GDM1 (cell line): ENCODE results near the gene CFAP53.
"Not testable (repeated sequence)": the region's sequence is repeated elsewhere in the genome, so short reads cannot be mapped to it uniquely, and the experiment has no call there.

ENCODE experiments used
- DNase-seq: peaks from one replicate; lab custom pipeline; 2025; lab: John Stamatoyannopoulos, UW

The CFAP53 gene, protein sequence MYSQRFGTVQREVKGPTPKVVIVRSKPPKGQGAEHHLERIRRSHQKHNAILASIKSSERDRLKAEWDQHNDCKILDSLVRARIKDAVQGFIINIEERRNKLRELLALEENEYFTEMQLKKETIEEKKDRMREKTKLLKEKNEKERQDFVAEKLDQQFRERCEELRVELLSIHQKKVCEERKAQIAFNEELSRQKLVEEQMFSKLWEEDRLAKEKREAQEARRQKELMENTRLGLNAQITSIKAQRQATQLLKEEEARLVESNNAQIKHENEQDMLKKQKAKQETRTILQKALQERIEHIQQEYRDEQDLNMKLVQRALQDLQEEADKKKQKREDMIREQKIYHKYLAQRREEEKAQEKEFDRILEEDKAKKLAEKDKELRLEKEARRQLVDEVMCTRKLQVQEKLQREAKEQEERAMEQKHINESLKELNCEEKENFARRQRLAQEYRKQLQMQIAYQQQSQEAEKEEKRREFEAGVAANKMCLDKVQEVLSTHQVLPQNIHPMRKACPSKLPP

DNA sequence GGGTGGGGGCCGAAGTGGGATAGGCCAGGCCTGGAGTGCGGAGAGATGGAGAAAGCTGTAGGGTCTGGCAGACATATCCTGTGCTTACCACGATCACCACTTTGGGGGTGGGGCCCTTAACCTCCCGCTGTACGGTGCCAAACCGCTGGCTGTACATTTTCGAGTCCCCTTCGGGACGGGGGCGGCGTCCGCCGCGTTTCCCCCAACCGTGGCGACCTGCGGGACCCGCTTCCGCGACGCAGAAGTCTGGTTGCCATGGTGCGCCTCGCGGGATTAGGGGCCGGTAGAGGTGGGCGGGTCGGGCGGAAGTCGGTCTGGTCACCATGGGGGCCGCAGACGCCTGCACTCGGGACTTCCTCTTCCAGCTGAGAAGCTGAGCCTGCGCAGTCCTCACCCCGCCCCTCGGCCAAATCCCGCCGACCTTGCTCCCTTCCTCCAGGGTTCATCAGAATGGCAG lies at the start of gene CFAP53:
Gene CFAP53, minus strand, starts transcription at position 248 of the 457 bp plus-strand sequence. Its CDS starts 91 bp downstream, at position 157.
- peak; percentile 79 for DNase-seq

DNA sequence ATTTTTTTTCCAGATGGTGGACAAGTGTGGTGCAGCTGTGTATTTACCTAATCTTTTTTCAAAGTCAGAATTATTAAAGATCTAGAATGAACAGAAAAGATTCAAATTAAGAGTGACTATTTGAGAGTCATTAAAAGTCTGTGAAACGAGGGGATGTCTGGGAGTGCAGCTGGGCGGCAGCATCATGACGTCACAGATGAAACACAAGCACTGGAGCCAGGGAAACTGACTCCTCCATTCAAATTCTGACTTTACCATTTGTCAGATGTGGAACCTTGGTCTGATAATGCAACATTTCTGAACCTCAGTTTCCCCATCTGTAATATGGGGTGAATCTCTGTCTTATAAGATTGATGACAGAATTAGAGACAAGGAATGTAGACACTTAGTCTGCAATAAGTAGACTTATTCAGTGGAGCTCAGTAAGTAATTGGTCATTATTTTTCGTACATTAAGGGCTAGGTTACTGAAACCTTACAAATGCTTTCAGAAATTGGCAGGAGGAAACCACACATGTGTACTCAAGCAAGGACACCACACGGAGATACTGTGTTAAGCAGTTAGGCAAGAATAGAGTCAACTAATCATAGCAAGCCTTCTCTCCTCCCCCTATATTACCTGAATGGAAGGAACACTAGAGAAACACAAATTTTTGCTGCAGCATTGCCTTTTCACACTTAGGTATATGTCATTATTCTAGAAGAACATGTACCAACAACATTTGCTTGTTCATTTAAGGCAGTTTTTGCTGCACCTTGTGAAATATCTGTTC lies 49.0 kb upstream of the CFAP53 start:
- DNase-seq: no peak

DNA sequence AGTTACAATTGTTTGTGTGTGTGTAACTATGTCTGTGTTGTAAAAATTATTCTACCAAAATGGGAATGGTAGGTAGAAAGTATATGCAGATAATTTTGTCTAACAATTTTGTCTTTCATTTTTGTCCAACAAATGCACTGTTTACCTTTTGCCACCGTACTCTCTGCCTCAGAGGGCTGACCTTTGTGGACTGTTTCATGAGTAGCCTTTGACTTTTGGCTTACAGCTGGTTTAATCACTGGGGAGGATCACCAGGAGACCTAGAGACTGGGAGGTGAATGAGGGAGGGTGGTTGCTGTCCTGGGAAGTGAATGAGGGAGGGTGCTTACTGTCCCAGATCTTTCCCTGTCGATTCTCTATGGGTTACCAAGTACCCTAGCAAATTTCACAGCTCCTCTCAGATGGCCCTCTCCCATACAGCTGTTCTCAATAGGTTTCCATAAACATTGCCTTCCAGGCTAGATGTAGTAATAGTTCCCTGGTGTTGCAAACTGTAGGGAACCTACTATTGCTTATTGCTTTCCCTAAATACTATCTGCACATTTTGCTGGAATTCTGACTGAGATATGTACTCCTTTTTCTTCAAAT lies 47.7 kb upstream of the CFAP53 start:
- no peak for DNase-seq

DNA sequence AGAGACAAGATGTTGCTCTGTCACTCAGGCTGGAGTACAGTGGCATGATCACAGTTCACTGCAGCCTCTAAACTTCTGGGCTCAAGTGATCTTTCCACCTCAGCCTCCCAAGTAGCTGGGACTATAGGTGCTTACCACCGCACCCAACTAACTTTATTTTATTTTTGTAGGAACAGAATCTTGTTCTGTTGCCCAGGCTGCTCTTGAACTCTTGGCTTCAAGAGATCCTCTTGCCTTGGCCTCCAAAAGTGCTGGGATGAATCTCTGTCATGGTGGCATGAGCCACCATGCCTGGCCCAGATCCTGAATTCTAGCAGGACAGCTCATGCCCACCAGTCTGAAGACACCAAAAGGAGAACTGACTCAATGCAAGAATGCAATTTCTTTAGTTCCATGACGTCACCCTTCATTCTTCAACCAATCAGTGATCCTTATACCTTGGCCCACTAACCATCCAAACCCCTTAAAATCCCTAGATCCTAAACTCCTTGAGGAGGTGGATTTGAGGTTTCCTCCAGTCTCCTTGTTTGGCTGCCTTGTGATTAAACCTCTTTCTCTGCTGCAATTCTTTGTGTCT lies 46.8 kb upstream of the CFAP53 start:
- DNase-seq: no peak

DNA sequence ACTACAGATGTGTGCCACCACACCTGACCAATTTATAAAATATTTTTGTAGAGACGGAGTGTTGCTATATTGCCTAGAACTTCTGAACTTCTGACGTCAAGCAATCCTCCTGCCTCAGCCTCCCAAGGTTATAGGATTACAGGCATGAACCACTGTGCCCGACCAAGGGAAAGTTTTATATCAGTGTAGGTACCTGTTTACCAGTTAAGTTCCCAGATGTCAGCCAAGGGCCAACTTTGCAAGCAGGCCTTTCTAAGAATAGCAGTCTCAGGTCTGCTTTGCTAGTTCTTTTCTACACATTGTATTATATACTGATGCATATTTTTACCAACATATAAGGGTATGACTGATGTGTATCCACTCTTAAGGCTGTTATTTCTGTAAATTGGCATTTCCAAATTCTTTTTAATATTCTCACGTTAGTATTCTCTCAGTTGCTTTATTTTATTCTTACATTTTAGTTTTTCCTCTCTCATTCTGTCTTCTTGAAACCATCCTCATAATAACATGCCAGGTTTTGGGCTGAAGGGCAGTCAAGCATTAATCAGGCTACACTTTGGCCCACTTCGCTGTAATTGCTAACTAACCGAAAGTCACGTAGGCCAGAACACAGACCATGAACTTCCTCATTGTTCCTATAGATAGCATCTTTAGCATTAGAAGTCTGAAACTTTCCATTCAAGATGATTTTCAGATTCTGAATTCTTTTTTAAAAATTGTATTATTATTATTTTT lies 46.2 kb upstream of the CFAP53 start:
- no peak for DNase-seq

DNA sequence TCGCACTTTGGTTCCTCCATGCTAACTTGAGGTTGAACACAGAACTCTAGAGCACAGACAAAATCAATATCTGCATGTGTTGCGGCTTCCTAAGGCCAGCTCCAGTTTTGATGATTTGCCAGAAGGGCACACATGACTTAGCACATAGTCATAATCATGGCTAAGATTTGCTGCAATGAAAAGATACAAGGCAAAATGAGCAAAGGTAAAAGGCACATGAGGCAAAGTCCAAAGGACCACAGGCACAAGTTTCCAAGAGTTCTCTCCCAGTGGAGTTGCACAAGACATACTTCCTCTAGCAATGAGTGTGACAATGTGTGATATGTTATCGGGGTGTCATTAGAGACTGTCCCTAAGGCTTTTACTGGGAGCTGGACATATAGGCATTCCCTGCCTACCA lies 45.4 kb upstream of the CFAP53 start:
- DNase-seq: no peak

DNA sequence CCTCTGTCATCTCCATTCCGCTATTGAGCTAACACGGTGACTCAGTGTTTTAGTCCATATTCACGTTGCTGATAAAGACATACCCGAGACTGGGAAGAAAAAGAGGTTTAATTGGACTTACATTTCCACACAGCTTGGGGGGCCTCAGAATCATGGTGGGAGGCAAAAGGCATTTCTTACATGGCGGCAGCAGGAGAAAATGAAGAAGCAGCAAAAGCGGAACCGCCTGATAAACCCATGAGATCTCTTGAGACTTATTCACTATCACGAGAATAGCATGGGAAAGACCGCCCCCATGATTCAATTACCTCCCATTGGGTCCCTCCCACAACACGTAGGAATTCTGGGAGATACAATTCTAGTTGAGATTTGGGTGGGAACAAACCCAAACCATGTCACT lies 43.8 kb upstream of the CFAP53 start:
- DNase-seq: no peak

DNA sequence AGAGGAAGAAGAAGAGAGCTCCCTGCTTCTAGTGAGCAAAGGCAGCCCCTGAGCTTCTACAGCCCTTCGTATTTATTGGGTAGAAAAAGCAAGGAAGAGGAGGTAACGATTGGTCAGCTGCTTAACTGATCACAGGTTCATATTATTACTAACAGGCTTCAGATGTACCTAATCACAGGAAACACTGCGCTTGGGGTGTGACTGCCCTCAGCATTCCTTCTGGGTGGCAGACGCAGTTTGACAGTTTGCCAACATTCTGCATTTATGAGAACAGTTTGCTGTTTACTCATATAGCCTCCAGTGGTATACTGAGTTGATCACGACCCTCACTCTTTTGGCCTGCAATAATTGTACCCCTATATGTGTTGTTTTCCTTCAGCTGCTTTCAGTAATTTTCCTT lies 42.6 kb upstream of the CFAP53 start:
- not testable (repeated sequence) for DNase-seq

DNA sequence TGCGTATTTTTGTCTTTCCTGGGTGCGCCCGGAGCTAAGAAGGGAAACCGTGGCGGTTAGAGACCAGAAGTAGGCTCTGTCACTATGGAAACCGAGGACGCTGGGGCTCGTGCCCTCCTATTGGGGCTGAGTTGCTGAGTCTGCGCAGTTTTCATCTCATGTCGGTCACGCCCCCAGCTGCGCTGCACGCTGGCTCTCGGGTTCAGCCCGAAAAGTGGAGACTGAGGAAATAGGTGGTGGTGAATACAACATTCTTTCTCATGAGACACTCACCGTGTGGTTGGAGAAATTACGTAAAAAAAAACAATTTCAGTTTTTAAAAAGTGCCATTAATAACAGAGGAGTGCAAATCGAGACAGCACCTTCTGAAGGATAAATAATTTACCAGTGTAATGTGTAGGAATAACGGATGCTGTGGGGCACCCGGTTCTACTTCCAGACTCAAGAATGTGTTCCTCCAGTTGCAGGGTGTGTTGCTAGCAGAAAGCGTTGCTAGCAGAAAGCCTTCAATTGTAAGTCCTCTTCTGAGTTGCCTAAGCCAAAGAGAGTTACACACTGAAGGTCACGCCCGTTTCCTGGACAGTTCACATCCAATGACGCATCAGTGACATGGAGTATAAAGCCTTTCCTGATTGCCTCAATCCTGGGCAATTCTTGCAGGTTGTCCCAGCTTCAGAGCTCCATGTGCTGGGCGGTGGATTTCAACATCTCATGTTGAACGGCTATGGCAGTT lies 41.6 kb upstream of the CFAP53 start:
- DNase-seq: peak; percentile 68

DNA sequence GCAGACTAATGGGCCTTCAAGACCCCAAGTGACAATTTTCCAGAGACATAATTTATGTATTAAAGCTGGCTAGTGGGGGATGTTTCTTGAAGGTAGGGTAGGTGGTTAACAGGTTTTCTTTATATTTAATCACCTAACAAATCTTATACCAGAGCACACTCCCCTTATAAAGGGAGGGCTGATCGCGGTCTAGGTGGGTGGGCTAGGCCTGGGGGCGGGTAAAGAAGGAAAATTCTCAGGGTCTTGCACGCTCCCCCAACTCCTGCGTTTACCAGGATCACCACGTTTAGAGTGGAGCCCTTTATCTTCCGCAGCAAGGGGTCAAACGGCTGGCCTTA lies 41.1 kb upstream of the CFAP53 start:
- DNase-seq: no peak

DNA sequence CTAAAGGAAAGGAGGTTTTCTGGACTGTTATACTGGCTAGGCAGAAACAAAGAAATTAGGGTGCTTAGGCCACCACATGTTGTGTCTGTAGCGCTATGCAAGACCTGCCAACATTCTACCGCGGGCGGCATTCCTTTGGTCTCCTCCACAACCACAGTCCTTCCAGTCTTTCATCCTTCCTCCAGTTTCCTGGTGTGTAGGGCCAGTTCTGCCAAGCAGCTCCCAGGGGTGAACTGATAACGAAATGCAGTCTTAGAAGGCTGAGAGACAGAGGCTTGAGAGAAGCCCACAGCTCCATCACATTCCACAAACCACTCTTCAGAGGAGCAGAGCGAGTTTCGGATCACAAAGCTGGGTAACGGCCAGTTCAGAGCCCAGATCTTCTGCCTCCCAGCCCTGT lies 40.6 kb upstream of the CFAP53 start:
- no peak for DNase-seq

DNA sequence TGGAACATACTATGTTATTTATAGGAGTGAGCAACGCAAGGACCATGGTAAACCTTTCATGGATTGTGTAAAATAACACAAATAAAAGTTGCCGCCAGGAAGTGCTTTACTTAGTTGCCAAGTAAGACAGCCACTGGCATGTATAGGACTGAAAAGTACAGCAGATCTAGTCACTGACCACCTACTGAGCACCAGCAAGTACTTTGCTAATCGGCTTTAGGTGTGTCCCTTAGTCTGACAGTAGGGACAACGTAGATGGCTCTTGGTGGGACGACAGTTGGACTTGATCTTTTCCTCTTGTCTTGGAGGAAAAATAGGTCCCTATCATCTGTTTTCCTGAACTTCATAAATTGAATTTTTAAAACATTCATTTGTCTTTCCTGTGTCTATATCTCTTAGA lies 34.8 kb upstream of the CFAP53 start:
- no peak for DNase-seq

DNA sequence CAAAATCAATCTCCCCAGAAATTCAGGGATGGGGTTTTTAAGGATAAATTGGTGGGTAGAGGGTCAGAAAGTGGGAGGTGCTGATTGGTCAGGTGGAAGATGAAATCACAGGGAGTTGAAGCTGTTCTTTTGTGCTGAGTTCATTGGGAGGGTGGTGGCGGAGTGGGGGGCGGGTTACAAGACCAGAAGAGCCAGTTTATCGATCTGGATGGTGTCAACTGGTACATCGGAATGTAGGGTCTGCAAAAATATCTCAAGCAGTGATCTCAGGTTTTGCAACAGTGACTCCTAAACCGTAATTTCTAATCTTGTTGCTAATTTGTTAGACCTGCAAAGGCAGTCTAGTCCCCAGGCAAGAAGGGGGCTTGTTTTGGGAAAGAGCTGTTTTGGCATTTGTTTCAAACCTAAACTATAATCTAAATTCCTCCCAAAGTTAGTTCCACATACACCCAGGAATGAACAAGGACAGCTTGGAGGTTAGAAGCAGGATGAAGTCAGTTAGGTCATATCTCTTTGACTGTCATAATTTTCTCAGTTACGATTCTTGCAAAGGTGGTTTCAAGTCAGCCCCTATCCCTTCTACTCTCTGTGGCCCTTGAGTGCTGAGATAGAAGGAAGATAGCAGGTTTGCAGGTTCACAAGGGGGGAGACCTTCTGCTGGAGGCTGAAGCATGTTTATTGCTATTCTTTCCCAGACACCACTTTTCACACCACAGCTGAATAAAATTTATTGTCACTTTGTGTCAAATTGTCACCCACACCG lies 33.5 kb upstream of the CFAP53 start:
- no peak for DNase-seq

DNA sequence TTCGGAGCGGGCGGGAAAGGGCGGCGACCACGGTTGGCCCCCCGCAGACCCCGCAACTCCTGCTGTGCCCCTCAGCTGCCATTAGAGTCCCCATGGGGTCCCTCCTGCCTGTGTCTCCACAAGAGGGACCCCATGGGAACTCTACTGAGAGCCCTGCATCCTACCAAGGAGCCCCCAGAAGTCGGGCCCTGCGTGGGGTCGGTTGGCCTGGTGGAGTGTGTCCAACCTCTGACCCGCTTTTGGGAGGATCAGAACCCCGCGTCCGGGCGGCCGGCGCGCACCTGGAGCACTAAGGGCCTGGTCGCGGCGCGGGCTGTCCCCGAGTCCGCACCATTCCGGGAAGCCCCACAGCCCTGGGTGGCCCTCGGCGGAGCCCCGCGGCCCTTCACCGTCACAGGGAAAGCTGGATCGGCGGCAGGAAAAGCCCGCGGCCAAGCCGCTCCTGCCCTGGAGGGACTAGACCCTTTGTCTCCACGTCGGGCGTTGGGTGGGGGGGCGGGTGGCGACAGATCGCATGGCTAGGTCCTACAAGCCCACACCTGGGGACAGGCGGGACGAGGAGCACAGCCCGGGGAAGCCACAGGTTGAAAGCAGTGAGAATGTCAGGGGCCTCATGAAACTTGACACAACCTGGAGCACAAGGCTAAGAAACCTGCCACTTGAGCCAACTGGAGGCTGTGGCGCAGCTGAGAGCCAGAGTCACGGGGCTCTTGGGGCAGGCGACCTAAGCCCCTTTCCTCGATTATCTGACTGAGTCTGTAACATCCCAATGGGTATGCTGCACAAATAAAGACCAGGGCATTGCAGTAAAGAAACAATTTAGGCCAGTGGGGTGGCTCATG lies 32.4 kb upstream of the CFAP53 start:
- DNase-seq: no peak

DNA sequence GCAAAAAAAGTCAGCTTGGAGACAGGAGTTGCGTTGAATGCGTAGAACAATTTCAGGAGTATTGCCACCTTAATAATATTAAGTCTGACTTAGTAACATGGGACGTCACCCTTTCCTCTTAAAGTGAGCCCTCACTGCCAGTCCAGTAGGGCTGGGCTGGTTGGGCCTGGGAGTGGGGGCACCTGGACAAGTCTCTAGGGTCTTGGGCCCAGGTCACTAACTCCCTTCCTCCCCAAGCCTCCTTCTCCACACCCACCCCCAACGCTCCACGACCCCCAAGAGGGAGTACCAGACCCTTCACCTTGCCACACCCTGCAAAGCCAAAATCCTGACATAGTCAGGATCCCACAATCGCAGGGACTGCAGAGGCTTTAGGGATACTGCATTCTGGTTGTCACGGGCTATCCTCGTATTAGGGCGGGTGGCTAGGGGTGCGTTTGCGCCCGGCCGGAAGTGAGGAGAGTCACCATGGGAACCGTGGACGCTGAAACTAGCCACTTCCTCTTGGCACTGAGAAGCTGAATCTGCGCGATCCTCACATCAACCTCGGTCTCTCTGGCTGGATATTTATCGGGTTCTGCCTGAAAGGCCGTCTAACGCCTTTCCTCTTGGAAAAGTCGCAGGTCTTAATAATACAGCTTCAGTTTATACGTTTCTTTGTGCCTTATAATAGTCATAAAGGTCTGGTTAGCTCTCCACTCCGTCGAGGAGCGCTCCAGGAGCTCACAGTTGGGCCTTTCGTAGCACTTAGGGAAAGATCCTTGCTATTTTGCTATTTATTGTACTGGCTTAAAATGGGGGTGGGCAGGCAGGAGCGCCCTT lies 31.5 kb upstream of the CFAP53 start:
- peak; percentile 12 for DNase-seq

DNA sequence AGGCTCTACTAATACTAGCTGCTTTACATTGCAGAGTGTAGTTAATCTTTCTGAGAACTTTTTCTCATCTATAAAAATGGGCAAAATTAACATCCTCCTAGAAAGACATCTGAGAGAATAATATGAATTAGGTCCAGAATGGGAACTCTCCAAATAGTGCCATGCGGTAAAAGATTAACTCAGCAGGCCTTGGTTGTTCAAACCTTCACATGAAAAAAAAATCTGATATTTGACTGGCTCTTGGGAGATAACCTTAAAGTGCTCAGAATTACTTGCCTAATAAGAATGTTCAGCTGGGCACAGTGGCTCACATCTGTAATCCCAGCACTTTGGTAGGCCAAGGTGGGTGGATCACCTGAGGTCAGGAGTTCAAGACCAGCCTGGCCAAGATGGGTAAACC lies 26.7 kb upstream of the CFAP53 start:
- DNase-seq: no peak

DNA sequence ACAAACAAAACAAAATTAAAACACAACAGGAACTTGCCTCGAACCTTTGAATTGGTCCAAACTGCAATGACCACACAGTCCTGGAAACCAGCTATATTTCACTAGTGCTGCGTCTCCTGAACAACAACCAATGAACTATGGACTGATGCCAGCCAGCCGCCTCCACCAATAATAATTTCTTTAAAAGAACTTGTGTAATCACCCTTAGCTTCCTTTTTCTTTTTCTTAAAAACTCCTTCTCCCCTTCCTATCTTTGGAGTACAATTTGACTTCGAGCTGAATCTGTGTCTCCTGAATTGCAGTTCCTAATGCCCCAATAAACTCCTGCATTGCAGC lies 22.8 kb upstream of the CFAP53 start:
- no peak for DNase-seq

DNA sequence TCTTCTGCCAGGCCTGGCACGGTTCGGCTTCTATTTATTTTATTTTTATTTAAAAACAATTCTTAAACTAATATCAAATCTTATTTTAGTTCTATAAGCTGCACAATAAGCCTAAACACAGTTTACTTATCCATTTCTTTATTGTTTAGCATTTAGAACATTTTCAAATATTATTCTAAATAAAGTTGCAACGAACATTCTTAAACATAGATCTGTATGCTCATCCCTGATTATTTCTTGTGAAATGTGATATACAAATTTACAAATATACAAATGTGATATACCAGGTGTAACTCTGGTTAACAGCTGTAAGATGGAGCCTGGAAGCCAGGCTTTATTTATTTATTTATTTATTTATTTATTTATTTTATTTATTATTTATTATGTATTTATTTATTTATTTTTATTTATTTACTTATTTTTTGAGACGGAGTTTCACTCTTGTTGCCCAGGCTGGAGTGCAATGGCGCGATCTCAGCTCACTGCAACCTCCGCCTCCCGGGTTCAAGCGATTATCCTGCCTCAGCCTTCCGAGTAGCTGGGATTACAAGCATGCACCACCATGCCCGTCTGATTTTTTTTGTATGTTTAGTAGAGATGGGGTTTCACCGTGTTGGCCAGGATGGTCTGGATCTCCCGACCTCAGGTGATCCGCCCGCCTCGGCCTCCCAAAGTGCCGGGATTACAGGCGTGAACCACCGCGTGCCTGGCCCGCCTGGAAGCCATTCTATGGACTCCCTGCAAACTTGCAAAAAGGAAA lies 22.2 kb upstream of the CFAP53 start:
- not testable (repeated sequence) for DNase-seq
